Islet of Langerhans (tissue), 1 donor: ENCODE data around the gene LIPC.
A peak's percentile ranks its signal among the peaks of the same experiment; 100 is the strongest.

Source experiments
- FAIRE-seq: peaks from one replicate; lab custom pipeline; 2011; peaks lifted over from hg19 to GRCh38; lab: Jason Lieb, UNC

The LIPC gene

GRCh38 chr15:58459045-58459444 is 27.3 kb downstream of the LIPC start:
- no peak for FAIRE-seq

DNA sequence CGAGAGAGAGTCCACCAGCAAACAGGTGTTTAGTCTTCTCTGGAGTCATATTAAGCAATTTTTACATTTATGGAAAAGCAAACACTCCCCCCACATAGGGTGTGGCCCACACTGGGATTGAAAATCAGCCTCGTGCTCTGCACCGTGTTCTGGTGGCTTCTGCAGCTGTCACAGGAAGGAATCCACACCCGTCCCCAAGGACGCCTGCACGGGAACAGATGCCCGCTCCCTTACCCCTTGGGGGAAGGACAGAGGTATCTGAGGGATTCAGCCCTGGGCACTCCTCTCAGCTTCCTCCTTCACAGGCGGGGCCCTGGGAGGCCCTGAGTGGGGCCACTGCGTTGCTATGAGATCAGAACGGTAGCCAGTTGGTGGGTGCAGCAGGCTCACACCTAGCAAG is 27.8 kb downstream of the LIPC start:
- FAIRE-seq = no peak

GRCh38 chr15:58460116-58460790 is 28.5 kb downstream of the LIPC start:
- FAIRE-seq = no peak

DNA sequence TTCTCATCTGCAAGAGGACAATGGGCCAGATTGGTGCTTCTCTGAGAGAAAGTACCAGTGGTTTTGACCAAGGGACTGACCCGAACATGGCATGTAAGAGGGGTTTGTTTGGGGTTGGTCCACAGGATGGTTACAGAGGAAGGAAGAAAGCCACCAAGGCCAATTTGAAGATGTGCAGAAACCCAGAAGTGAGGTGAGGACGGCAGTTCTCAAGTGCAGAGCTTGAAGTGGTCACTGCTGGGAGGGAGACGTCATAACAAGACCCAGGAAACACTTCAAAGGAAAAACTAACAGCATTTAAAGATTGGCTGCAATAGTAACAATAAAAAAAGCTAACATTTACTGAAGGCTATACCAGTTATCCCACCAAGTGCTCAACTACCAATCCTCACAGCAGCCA is 29.1 kb downstream of the LIPC start:
- no peak for FAIRE-seq

DNA sequence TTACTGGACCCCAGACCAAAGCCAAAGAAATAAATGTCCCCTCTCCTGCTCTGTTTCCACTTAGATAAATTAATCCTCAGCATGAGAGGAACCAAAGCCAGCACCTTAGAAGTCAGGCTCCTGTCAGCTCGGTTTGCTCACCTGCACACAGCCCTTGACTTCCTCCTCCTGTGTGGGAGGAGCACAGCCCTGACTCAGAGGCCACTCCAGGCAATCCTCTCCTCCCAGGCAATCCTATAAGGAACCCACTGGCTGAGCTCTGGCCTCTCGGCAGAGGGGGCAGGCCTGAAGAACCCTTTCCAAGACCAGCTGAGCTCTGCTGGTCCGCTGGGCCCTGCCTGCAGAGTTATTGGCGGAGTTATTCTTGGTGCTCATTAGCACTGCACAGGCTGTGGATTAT is 30.8 kb downstream of the LIPC start:
- no peak for FAIRE-seq

DNA sequence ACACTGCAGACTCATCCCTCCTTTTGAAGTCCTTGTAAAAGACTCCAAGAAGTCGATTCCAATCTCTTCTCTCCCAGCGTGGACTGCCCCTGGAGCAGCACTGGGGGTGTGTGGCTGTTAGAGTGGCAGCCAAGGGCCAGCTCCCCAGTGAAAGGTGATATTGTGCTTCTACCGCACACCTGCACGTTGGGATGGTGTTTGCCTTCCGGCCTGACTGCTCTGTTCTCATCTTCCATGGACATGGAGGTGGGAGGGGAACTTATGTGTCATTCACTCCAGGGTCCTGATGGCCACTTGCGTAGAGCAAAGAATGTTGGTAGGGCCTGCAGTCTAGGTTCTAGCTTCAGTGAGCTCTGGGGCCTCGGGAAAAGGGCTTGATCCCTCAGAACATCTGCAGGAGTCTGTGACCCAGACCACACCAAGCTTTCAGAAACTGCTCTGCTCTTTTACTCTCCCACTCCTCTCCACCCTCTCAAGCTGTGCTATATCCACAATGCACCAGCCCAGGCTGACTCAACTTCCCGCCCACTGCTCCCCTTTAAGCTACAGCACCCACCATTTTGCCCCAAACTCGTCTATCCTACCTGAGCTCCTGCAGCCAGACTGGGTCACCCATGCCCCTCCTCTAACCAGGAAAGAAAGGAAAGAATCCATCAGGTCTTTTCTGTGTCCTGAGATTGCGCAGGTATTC is 31.3 kb downstream of the LIPC start:
- FAIRE-seq = no peak

DNA sequence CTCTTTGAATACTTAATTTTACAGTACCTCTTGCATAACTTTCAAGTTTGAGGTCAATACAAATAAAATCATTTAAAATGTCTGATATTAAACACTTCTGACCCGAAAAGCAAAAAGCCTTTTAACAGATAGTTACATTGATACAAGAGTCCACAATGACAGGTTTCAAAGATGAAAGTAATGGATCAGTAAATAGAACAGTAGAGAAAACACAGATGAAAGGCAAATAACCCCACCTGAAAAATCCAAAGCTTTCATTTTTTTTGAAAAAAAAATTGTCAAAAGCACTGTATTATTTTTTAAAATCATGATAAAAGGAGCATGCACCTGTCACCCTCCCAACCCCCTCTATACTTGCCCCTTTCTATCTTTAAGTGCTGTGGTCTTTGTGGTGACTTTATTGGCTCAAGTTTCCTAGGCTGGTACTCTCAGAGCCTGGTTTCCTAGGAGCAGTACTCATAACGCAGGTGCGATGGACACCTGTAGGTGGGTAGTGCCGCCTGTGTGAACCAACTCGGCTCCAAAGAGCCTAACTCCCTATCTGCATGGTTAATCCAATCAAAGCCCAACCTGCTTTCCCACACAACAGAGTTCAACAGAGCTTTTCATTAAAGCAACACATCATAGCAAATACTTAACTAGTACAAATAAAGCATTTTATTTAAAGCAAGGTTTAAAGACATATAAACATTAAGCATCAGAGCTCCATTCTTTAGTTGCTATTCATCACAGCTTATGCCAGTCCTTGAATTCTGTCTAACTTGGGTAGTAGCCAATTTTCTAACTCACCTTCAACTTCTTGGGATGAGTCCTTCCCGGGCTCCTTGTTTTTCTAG is 32.2 kb downstream of the LIPC start:
- FAIRE-seq = peak; percentile 69

DNA sequence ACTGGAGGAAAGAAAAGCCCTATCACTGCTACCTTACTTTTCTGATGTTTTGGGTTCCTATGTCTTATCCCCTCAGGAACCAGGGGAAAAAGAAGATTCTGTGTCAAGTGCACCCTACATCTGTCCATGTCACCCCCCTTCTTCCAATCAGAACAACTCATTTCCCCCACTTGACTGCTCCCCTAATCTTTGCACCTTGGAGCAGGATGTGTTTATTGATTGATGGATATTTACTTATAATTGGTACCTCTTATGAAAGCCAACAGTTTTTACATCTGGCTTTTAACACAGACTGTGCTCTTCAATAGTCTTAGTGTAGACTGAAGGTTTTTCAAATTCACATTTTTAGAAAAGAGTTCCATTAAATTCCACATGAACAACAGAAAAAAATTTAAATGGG is 33.3 kb downstream of the LIPC start:
- FAIRE-seq = no peak

GRCh38 chr15:58465866-58466517 is 34.2 kb downstream of the LIPC start:
- FAIRE-seq = no peak

DNA sequence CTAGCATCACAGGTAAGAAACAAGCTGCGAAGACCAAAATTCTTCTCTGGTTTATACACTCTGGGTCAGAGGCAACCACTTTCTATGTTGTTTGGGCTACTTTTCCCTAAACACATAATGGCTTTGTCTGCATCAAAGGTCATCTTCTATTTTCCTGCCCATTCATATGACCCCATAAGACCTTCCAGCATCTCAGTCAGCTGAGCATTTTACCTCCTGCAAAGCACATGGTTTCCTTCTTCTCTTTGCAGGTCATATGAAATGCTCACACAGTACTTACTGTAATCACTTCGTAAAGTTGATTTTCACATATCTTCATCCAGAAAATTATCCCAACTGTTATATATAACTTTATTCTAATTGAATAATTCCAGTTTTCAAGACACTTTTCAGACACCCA is 34.8 kb downstream of the LIPC start:
- no peak for FAIRE-seq

- no peak for FAIRE-seq
These were observed 35.4 kb downstream of the LIPC start for GRCh38 chr15:58467121-58467721.

GRCh38 chr15:58467722-58468423 is 36.1 kb downstream of the LIPC start:
- no peak for FAIRE-seq

- FAIRE-seq = no peak
These were observed 37.9 kb downstream of the LIPC start for GRCh38 chr15:58469432-58470353.

DNA sequence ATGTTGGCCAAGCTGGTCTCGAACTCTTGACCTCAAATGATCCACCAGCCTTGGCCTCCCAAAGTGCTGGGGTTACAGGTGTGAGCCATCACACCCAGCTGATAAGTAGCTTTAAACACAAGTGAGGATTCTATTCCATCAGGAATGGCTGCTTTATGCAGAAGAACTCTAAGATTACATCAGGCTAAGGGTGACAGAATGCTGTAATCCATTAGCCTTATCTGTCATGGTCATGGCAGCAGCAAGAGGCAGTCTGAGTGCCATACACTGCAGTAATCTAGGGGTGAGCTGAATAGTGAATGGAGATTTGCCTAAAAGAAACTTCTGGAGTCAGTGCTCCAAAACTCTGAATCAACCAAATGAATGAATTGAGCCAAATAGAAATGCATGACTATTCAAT is 39.6 kb downstream of the LIPC start:
- no peak for FAIRE-seq

DNA sequence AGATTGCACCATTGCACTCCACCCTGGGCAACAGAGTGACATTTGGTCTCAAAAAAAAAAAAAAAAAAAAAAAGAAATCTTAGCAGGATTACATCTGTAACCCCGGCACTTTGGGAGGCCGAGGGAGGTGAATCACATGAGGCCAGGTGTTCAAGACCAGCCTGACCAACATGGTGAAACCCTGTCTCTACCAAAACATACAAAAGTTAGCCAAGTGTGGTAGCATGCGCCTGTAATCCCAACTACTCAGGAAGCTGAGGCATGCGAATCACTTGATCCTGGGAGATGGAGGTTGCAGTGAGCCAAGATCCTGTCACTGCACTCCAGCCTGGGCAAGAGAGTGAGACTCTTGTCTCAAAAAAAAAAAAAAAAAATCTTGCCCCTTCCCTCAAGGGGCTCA is 40.4 kb downstream of the LIPC start:
- FAIRE-seq = no peak

DNA sequence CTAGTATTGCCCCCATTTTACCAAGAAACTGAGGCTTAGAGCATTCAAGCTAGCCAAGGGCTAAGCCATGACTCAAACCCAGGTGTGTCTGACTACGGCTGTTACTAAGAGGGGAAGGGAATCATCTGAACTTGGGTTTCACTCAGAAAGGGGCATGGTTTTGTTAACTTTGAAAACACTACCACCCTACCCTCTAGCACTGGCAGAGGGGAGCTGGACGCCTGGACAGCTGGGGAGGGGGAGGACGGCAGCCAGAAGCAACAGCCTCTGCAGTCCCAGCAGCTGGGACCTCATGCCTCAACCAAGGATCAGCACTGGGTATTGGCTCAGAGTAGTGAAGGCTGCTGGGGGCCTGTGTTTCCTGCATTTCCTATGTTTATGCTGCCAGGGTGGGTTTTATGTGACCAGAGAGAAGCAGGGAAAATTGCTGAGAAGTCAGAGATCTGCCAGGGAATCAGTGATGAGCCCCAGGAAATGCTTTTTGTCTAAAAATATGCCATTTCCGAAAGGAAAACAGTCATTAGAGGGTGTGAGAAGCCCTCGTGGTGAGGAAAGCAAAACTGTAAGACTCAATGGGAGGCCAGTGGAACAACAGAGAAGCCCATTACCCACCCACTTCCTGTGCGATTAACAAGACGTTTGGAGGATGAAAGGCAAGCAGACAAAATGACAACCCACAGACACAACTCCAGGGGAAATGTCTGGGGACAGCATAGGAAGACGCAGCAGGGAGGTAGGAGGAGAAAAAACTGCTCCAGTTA is 41.2 kb downstream of the LIPC start:
- no peak for FAIRE-seq

DNA sequence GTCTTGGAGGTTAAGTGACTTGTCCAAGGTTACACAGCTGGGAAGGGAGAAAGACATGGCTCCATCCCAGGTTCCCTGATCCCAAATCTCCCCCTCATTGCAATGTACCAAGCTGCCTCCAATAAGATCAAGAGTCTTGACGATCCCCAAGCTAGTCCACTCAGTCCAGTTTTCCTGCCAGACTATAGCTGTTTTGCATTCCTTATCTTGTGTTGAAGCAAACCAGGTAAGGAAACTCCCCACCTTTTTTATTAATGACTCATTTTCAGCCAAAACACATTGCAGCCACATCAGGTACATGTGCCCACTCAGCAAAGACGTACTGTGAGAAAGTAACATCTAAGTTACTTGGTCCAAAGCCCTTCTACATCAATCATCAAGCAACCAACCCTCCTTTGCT is 41.9 kb downstream of the LIPC start:
- FAIRE-seq = no peak

GRCh38 chr15:58474741-58475323 is 43.0 kb downstream of the LIPC start:
- FAIRE-seq = no peak
